Osteocyte (in vitro differentiated cells): ENCODE measurements around the gene ESD. TPM values are rescaled to one million over a fixed set of nuclear protein-coding genes. Genes with fewer than 3 reads are reported as not detected.

Source experiments
- DNase-seq: peaks from one replicate; pipeline ENCODE4 v3.0.0; 2021; ENCODE audit warnings: mixed read lengths; ENCODE audit not compliant: unreplicated experiment; ENCODE audit errors: extremely low spot score
- H3K27ac Mint-ChIP-seq: one replicate; pipeline ENCODE4 v1.8.0; 2021; ENCODE audit warnings: mild to moderate bottlenecking, mixed read lengths; ENCODE audit not compliant: unreplicated experiment
- H3K27me3 Mint-ChIP-seq: one replicate; pipeline ENCODE4 v1.8.0; 2021; ENCODE audit warnings: mixed read lengths; ENCODE audit not compliant: unreplicated experiment
- H3K36me3 Mint-ChIP-seq: one replicate; pipeline ENCODE4 v1.8.0; 2021; ENCODE audit warnings: mixed read lengths; ENCODE audit not compliant: unreplicated experiment
- H3K4me1 Mint-ChIP-seq: one replicate; pipeline ENCODE4 v1.8.0; 2021; ENCODE audit warnings: mixed read lengths; ENCODE audit not compliant: unreplicated experiment
- H3K4me3 Mint-ChIP-seq: one replicate; pipeline ENCODE4 v1.8.0; 2021; ENCODE audit warnings: mild to moderate bottlenecking, moderate library complexity, mixed read lengths; ENCODE audit not compliant: unreplicated experiment
- H3K9me3 Mint-ChIP-seq: one replicate; pipeline ENCODE4 v1.8.0; 2021; ENCODE audit warnings: mixed read lengths; ENCODE audit not compliant: unreplicated experiment
- CTCF ChIP-seq: fragments of 200-600 bp; sonication (generic); IDR thresholded peaks from 2 replicates; pipeline ENCODE4 v1.5.0; 2021; ENCODE audit warnings: antibody characterized with exemption, mild to moderate bottlenecking, moderate library complexity
- total RNA-seq: library from RNA; stranded (reverse); gene quantifications from 2 replicates; pipeline ENCODE4 v1.2.1, GENCODE V29; 2021

ESD gene
- total RNA-seq, 1 donor from 2014 or later, result 98.6 TPM

- Mint-ChIP-seq H3K36me3 (peaks cover 36% of the 10 kb centered on the region), H3K4me3 (no peak overlapping the region), H3K27ac (no peak overlapping the region), H3K9me3 (no peaks in the 10 kb centered on the region), H3K4me1 (peaks cover 2% of the 10 kb centered on the region), H3K27me3 (no peaks in the 10 kb centered on the region)
- TF ChIP-seq CTCF, result no peak
- DNase-seq, result no peak
Measured at GRCh38 chr13:46748300-46748699, 48.7 kb downstream of the ESD start.

GRCh38 chr13:46747031-46747820 lies 49.7 kb downstream of the ESD start:
- H3K4me3 Mint-ChIP-seq, result no peak overlapping the region
- H3K27me3 Mint-ChIP-seq, result no peaks in the 10 kb centered on the region
- DNase-seq, result no peak
- H3K4me1 Mint-ChIP-seq, result peaks cover 7% of the 10 kb centered on the region
- H3K36me3 Mint-ChIP-seq, result peaks cover 38% of the 10 kb centered on the region
- H3K27ac Mint-ChIP-seq, result no peak overlapping the region
- H3K9me3 Mint-ChIP-seq, result no peaks in the 10 kb centered on the region
- no peak for TF ChIP-seq CTCF

GRCh38 chr13:46745706-46746105 lies 51.3 kb downstream of the ESD start:
- Mint-ChIP-seq H3K36me3 (peaks cover 46% of the 10 kb centered on the region), H3K27ac (no peak overlapping the region), H3K4me1 (peaks cover 7% of the 10 kb centered on the region), H3K27me3 (no peaks in the 10 kb centered on the region), H3K9me3 (no peaks in the 10 kb centered on the region), H3K4me3 (no peak overlapping the region)
- no peak for DNase-seq
- TF ChIP-seq CTCF, result no peak

GRCh38 chr13:46745062-46745461 lies 51.9 kb downstream of the ESD start:
- H3K27me3 Mint-ChIP-seq, result no peaks in the 10 kb centered on the region
- no peak overlapping the region for H3K27ac Mint-ChIP-seq
- peaks cover 40% of the 10 kb centered on the region for H3K36me3 Mint-ChIP-seq
- H3K4me3 Mint-ChIP-seq, result no peak overlapping the region
- H3K9me3 Mint-ChIP-seq, result no peaks in the 10 kb centered on the region
- peaks cover 7% of the 10 kb centered on the region for H3K4me1 Mint-ChIP-seq
- TF ChIP-seq CTCF, result no peak
- no peak for DNase-seq

GRCh38 chr13:46743191-46743590 lies 53.8 kb downstream of the ESD start:
- no peaks in the 10 kb centered on the region for H3K27me3 Mint-ChIP-seq
- no peak overlapping the region for H3K27ac Mint-ChIP-seq
- peaks cover 42% of the 10 kb centered on the region for H3K36me3 Mint-ChIP-seq
- H3K9me3 Mint-ChIP-seq, result no peaks in the 10 kb centered on the region
- H3K4me3 Mint-ChIP-seq, result no peak overlapping the region
- peaks cover 7% of the 10 kb centered on the region for H3K4me1 Mint-ChIP-seq
- TF ChIP-seq CTCF, result no peak
- DNase-seq, result no peak
